Hindlimb muscle (tissue), 1 donor: ENCODE results near the gene RAG1. TPM values are rescaled to one million over a fixed set of nuclear protein-coding genes. Genes with fewer than 3 reads are reported as not detected.

ENCODE experiments used
- polyA plus RNA-seq: library from polyadenylated mRNA; unstranded; fragments of 120-200 nt; gene quantifications from one replicate; pipeline ENCODE4 v1.2.1, GENCODE V29; 2013; ENCODE audit not compliant: insufficient read length

RAG1 gene
- polyA plus RNA-seq, 1 donor, result 6.1 TPM

Other genes with a start within 250 kb of the RAG1 start
- 18.1 TPM for gene TRAF6, start 57.7 kb upstream of the RAG1 start, polyA plus RNA-seq
- gene IFTAP, start 26.5 kb downstream of the RAG1 start, polyA plus RNA-seq, result 39.7 TPM
- 0.28 TPM for gene RAG2, start 30.2 kb downstream of the RAG1 start, polyA plus RNA-seq